Keratinocyte (primary cell): ENCODE data around the gene RNF41.

Experiments used
- CTCF ChIP-seq, 3 experiments: IDR thresholded peaks in 1 of 3; conservative IDR thresholded peaks in 1 of 3; optimal IDR thresholded peaks in 1 of 3; 2 replicates in 2 of 3; 3 replicates in 1 of 3; pipeline versions ENCODE3 to v1.5.1; 2011; ENCODE audit warnings: low read length in 3 of 3, mild to moderate bottlenecking in 3 of 3, moderate library complexity in 2 of 3, control low read depth in 1 of 3, inconsistent platforms in 1 of 3; ENCODE audit not compliant: insufficient read depth in 2 of 3; ENCODE audit errors: extremely low read depth in 1 of 3
- EZH2 ChIP-seq: IDR thresholded peaks from one replicate; pipeline ENCODE4 v1.6.1; 2012; ENCODE audit warnings: inconsistent platforms, mild to moderate bottlenecking, low read length, moderate library complexity

GRCh38 chr12:56216461-56216860 lies 5.3 kb downstream of the RNF41 start:
- TF ChIP-seq CTCF (optimal IDR thresholded peaks at IDR 0.05 in 1 of 3, IDR thresholded peaks at IDR 0.05 in 1 of 3, conservative IDR thresholded peaks at IDR 0.05 in 1 of 3; ENCODE audit: extremely low read depth in 1 of 3, insufficient read depth in 2 of 3, low read length in 3 of 3) (no peak), EZH2 (no peak)
